ENCODE data around the gene PSMD11. TPM values are rescaled to one million over a fixed set of nuclear protein-coding genes. Genes with fewer than 3 reads are reported as not detected.

Gene PSMD11
- polyA plus RNA-seq, 1 experiment, result 71.6 TPM

GRCh38 chr17:32471652-32472051, 27.3 kb downstream of the PSMD11 start:
- H3K27me3 ChIP-seq (ENCODE audit: control insufficient read depth, insufficient read depth, low read length), result no peaks in the 10 kb centered on the region
- POLR2A ChIA-PET, result no interaction called here
- peaks cover 28% of the 10 kb centered on the region for H3K36me3 ChIP-seq (ENCODE audit: control insufficient read depth, insufficient read depth, low read length)
- DNase-seq (ENCODE audit: low read depth), result no peak
- TF ChIP-seq CTCF (IDR thresholded peaks at IDR 0.05; ENCODE audit: insufficient read depth, low read depth, low read length), result no peak
- no peak overlapping the region for H3K4me3 ChIP-seq (ENCODE audit: low read depth, low read length)
- CTCF ChIA-PET, result interaction anchor here (1.6 to 4.7 kb wide), 2 partner anchors 10 to 11 kb away, joined by 6 to 47 read pairs; no protein-coding TSS in a partner anchor

GRCh38 chr17:32475258-32475657, 30.9 kb downstream of the PSMD11 start:
- no peaks in the 10 kb centered on the region for H3K27me3 ChIP-seq (ENCODE audit: control insufficient read depth, insufficient read depth, low read length)
- no peak overlapping the region for H3K4me3 ChIP-seq (ENCODE audit: low read depth, low read length)
- no peak for TF ChIP-seq CTCF (IDR thresholded peaks at IDR 0.05; ENCODE audit: insufficient read depth, low read depth, low read length)
- peaks cover 30% of the 10 kb centered on the region for H3K36me3 ChIP-seq (ENCODE audit: control insufficient read depth, insufficient read depth, low read length)
- POLR2A ChIA-PET, result no interaction called here
- CTCF ChIA-PET, result interaction anchor here (1.3 to 2.1 kb wide), 2 partner anchors 9 to 13 kb away, joined by 8 to 10 read pairs; no protein-coding TSS in a partner anchor
- no peak for DNase-seq (ENCODE audit: low read depth)

- no peak for TF ChIP-seq CTCF (IDR thresholded peaks at IDR 0.05; ENCODE audit: insufficient read depth, low read depth, low read length)
- ChIA-PET POLR2A (no interaction called here), CTCF (interaction anchor here (1.2 kb wide), 1 partner anchor 9 kb away, joined by 4 read pairs; the partner anchor contains the start of gene CDK5R1)
- Histone ChIP-seq H3K36me3 (ENCODE audit: control insufficient read depth, insufficient read depth, low read length) (peaks cover 34% of the 10 kb centered on the region), H3K27me3 (ENCODE audit: control insufficient read depth, insufficient read depth, low read length) (no peaks in the 10 kb centered on the region), H3K4me3 (ENCODE audit: low read depth, low read length) (no peak overlapping the region)
- DNase-seq (ENCODE audit: low read depth), result no peak
Observed at GRCh38 chr17:32477220-32477619, 32.9 kb downstream of the PSMD11 start.

GRCh38 chr17:32479074-32479617, 34.8 kb downstream of the PSMD11 start:
- no peak for TF ChIP-seq CTCF (IDR thresholded peaks at IDR 0.05; ENCODE audit: insufficient read depth, low read depth, low read length)
- CTCF ChIA-PET, result interaction anchor here (0.6 to 1.7 kb wide), 4 partner anchors 11 to 1264 kb away, joined by 3 to 6 read pairs (median 3); no protein-coding TSS in a partner anchor

GRCh38 chr17:32481193-32481592, 36.9 kb downstream of the PSMD11 start:
- peaks cover 21% of the 10 kb centered on the region for H3K36me3 ChIP-seq (ENCODE audit: control insufficient read depth, insufficient read depth, low read length)
- ChIA-PET POLR2A (no interaction called here), CTCF (interaction anchor here (3.9 kb wide), 1 partner anchor 18 kb away, joined by 37 read pairs; no protein-coding TSS in a partner anchor)
- no peak for TF ChIP-seq CTCF (IDR thresholded peaks at IDR 0.05; ENCODE audit: insufficient read depth, low read depth, low read length)
- no peak overlapping the region for H3K4me3 ChIP-seq (ENCODE audit: low read depth, low read length)
- no peak for DNase-seq (ENCODE audit: low read depth)
- no peaks in the 10 kb centered on the region for H3K27me3 ChIP-seq (ENCODE audit: control insufficient read depth, insufficient read depth, low read length)

More at GRCh38 chr17:32479074-32479617, 34.8 kb downstream of the PSMD11 start:
- Histone ChIP-seq H3K27me3 (ENCODE audit: control insufficient read depth, insufficient read depth, low read length) (no peaks in the 10 kb centered on the region), H3K4me3 (ENCODE audit: low read depth, low read length) (no peak overlapping the region), H3K36me3 (ENCODE audit: control insufficient read depth, insufficient read depth, low read length) (peaks cover 30% of the 10 kb centered on the region)
- DNase-seq (ENCODE audit: low read depth), result no peak
- POLR2A ChIA-PET, result no interaction called here
